Loucy (cell line): ENCODE results near the gene TAGLN3.

Experiments used
- EZH2phosphoT487 ChIP-seq: fragments of 200-600 bp; IDR thresholded peaks from 2 replicates; pipeline ENCODE4 v1.6.1; 2018; ENCODE audit warnings: antibody characterized with exemption, mild to moderate bottlenecking, moderate library complexity, borderline replicate concordance
- TF ChIP-seq, protein P1 (sequence below): fragments of 200-600 bp; sonication (generic); conservative IDR thresholded peaks from 2 replicates; pipeline ENCODE4 v1.5.1; 2014; ENCODE audit warnings: mild to moderate bottlenecking, antibody characterized with exemption, low read length

DNA sequence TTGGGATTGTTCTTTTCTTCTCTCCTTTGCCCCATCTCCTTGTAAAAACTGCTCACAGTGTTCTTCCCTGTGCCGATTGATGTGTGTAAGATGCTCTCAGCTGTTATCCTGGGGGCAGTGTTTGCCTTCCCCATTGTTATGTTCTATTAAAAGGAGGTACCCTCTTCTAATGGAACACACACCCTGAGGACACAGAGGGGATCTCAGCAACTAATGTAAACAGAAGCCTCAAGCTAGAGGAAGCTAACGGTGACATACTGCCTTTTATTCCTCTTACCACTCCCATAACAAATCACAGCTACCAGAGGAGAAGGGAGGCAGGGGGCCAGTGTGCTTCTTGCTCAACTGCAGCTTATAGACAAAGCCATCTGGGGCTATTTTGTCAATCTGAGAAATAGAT is 2.2 kb downstream of the TAGLN3 start:
- TF ChIP-seq EZH2phosphoT487: no peak
- TF ChIP-seq, protein P1, sequence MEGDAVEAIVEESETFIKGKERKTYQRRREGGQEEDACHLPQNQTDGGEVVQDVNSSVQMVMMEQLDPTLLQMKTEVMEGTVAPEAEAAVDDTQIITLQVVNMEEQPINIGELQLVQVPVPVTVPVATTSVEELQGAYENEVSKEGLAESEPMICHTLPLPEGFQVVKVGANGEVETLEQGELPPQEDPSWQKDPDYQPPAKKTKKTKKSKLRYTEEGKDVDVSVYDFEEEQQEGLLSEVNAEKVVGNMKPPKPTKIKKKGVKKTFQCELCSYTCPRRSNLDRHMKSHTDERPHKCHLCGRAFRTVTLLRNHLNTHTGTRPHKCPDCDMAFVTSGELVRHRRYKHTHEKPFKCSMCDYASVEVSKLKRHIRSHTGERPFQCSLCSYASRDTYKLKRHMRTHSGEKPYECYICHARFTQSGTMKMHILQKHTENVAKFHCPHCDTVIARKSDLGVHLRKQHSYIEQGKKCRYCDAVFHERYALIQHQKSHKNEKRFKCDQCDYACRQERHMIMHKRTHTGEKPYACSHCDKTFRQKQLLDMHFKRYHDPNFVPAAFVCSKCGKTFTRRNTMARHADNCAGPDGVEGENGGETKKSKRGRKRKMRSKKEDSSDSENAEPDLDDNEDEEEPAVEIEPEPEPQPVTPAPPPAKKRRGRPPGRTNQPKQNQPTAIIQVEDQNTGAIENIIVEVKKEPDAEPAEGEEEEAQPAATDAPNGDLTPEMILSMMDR: no peak
